Fibroblast of villous mesenchyme (primary cell): ENCODE data around the gene MRPS11. TPM values are rescaled to one million over a fixed set of nuclear protein-coding genes. Genes with fewer than 3 reads are reported as not detected.
"Not testable (repeated sequence)": the region's sequence is repeated elsewhere in the genome, so short reads cannot be mapped to it uniquely, and the experiment has no call there.

Source experiments
- DNase-seq: peaks from one replicate; pipeline ENCODE4 v3.0.0-alpha.2; 2010; ENCODE audit warnings: low read depth
- H3K4me3 ChIP-seq: 2 replicates; pipeline ENCODE4 v1.5.1; 2011; ENCODE audit warnings: low read depth, mild to moderate bottlenecking, low read length
- total RNA-seq: library from RNA; depleted of rRNA; stranded (reverse); fragments of >200 nt; gene quantifications from 2 replicates; pipeline ENCODE4 v1.2.3, GENCODE V29; 2012
- TF ChIP-seq, protein P1 (sequence below): IDR thresholded peaks from 2 replicates; pipeline ENCODE4 v1.5.1; 2012; ENCODE audit warnings: low read depth, mild to moderate bottlenecking, low read length; ENCODE audit not compliant: insufficient read depth

MRPS11 gene
- total RNA-seq, 1 donor, result 22.0 TPM

DNA sequence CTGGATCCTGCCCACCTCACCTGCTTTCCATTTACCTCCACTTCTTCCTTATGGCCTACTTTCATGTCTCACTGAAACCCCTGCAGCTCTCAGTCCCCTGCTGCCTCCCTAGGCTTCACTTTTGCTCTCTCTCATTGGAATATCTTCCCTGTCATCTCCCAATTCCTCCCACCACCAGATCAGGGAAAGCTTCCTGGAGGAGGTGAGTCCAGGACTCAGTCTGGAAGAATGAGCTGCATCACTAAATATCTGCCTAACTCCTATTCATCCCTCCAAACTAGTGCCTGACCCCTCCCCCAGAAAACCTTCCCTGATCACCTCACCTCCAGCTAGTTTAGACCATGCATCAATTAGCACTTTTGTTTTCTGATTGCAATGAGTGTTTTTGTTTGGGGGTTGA is 37.5 kb upstream of the MRPS11 start:
- no peak for DNase-seq
- no peak overlapping the region for H3K4me3 ChIP-seq
- TF ChIP-seq, protein P1, sequence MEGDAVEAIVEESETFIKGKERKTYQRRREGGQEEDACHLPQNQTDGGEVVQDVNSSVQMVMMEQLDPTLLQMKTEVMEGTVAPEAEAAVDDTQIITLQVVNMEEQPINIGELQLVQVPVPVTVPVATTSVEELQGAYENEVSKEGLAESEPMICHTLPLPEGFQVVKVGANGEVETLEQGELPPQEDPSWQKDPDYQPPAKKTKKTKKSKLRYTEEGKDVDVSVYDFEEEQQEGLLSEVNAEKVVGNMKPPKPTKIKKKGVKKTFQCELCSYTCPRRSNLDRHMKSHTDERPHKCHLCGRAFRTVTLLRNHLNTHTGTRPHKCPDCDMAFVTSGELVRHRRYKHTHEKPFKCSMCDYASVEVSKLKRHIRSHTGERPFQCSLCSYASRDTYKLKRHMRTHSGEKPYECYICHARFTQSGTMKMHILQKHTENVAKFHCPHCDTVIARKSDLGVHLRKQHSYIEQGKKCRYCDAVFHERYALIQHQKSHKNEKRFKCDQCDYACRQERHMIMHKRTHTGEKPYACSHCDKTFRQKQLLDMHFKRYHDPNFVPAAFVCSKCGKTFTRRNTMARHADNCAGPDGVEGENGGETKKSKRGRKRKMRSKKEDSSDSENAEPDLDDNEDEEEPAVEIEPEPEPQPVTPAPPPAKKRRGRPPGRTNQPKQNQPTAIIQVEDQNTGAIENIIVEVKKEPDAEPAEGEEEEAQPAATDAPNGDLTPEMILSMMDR, result no peak

DNA sequence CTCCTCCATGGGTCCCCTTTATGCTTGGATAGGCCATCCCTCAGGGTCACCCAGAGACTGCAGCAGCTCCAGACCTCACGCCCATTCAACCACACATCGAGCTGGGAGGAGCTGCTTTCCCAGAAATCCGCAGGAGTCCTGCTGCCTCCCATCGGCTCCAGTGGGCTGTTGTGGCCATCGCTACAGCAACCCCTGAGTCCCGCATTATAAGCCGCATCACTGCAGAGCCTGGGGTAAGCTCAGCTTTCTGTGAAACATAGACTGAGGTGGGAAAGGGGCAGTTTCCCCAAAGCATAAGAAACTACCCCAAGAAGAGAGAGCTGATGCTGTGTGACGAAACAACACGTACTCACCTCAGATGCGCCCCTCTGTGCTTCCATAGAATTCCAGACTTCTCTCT is 36.1 kb upstream of the MRPS11 start:
- no peak for DNase-seq
- TF ChIP-seq, protein P1, result no peak

DNA sequence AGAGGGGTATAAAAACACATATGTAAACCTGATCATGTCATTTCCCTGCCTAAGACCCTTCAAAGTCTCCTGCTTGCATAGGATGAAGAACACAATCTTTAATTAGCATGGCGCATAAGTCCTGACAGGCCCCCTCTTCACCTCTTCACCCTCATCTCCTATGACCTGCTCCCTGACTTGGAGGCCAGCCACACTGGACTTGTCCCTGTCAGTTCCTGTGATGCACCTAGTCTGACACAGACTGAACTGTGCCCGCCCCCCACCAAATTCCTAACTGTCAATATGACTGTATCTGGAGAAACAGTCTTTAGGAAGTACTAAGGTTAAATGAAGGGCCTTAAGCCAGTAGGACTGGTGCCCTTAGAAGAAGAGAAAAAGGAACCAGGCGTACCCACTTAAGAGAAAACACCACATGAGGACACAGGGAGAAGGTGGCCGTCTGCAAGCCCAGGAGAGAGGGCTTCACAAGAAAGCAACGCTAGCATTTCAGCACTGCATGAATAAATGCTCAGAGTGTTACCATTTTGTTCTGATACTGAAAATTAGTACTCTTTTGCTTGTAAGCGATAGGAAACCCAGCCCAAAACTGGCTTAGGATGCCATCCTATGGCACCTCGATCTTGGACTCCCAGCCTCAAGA is 34.3 kb upstream of the MRPS11 start:
- no peak overlapping the region for H3K4me3 ChIP-seq
- TF ChIP-seq, protein P1, result no peak
- DNase-seq, result no peak

More for the DNA sequence above, 36.1 kb upstream of the MRPS11 start:
- H3K4me3 ChIP-seq, result no peak overlapping the region

DNA sequence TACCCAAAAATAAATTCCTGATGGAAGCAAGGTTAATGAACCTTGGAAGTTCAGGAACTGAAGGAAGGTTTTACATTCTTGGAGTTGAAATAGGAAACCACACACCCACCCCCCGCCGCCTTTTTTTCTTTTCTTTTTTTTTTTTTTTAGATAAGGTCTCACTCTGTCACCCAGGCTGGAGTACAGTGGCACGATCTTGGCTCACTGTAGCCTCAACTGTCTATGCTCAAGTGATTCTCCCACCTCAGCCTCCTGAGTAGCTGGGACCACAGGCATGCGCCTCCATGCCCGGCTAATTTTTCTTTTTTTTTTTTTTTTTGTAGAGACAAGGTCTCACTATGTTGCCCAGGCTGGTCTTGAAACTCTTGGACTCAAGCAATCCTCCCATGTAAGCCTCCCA is 33.4 kb upstream of the MRPS11 start:
- H3K4me3 ChIP-seq, DNase-seq: not testable (repeated sequence)

DNA sequence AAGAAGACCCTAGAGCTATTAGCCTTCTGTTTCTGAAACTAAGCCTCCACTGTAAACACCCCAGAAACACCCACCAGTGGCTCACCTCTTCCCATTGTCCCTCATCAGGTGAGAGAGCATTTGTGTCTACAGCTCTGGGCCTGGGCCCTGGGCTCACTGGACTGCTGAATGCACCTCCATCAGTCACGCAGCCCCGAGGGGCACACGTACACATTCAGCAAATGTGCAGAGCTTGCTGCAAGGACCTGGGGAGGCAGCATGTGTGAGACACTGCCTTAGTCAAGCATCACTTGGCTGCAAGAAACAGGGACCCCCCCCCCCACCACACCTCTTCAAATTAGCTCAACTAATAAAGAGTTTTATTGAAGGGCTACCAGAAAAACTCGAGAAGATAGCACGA is 29.3 kb upstream of the MRPS11 start:
- no peak for DNase-seq
- TF ChIP-seq, protein P1, result no peak
- H3K4me3 ChIP-seq, result no peak overlapping the region

DNA sequence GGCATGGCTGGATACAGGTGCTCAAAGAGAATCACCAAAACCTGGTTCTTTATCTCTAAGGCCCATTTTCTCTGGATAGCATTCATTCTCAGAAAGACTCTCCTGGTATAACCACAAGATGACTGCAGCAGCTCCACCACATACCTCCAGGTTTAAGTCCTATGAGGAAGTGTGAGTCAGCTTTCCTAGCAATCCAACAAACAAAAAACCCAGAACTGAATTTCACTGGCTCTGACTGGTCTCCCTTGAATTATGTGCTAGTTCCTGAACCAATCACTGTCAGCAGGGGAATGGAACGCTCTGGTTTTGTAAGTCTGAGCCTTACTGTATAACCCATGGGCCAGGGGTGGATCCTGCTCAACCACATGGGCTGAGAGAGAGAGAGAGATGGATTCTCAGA is 27.5 kb upstream of the MRPS11 start:
- TF ChIP-seq, protein P1, result no peak
- H3K4me3 ChIP-seq, result no peak overlapping the region
- peak; percentile 16 for DNase-seq

DNA sequence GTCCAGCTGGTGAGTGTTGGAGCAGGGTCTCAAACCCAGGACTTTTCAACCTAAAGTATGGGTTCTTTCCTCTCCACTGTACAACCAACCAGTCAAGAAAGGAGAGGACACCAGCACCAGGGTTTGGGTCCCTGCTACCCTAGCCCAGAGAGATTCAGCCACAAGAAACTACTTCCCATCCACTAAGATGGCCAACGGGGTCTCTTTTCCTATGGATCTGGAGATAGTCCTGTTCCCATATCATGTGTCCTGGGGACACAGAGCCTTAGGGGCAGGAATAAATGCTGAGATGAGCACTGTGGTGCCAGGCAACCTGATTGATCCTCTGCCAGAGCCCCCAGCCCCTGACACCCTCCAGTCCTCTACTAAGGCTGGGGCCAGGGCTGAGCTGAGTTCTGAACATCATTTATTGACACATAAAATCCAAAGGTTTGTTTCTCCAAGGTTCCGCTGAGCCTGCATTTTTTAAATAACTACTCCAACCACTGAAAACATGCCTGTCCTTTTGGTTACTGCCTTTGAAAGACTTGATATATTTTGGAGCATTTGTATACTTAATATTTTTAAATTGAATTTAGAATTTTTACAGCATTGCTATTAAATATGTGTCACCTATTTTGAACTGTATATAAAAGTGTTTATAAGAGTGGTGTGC is 26.3 kb upstream of the MRPS11 start:
- TF ChIP-seq, protein P1, result no peak
- no peak for DNase-seq
- no peak overlapping the region for H3K4me3 ChIP-seq
